ENCODE data around the gene APOA5. TPM values are rescaled to one million over a fixed set of nuclear protein-coding genes. Genes with fewer than 3 reads are reported as not detected.

APOA5 gene
- total and polyA plus RNA-seq, 2 of the 4 experiments (the other 2 are of a cell fraction): not detected

DNA sequence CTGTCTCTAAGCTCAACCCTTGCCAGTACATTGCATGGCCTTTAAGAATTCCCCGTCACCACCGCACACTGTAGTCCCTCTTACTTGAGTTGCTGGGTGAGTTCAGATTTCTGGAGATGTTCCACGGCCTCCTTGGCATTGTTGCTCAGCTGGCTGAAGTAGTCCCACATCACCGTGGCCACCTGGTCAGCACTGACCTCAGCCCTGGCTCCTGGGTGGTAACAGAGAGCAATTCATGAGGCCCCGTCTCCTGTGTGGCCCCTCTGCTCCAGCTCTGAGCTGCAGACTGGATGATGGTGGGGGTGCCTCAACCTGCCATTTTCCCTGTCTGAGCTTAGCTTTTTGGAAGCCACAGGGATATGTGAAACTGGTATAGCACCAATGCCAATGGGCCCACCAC lies 30.9 kb upstream of the APOA5 start:
- Histone ChIP-seq H2AK5ac (ENCODE audit: low read depth, low read length) (no peak overlapping the region), H3K9me3 (ENCODE audit: control insufficient read depth, insufficient read depth, low read length) (no peaks in the 10 kb centered on the region), H4K91ac (ENCODE audit: insufficient read depth, low read depth, low read length) (no peak overlapping the region), H3K4me1 (ENCODE audit: control insufficient read depth, insufficient read depth, low read length) (no peaks in the 10 kb centered on the region), H3K56ac (ENCODE audit: extremely low read depth, insufficient read depth, low read length) (no peak overlapping the region), H4K20me1 (ENCODE audit: insufficient read depth, low read length) (no peaks in the 10 kb centered on the region), H2BK20ac (ENCODE audit: low read depth, low read length) (no peak overlapping the region), H2BK120ac (ENCODE audit: low read depth, low read length) (no peak overlapping the region), H3K4ac (ENCODE audit: low read depth, low read length) (no peak overlapping the region), H3K23ac (ENCODE audit: low read depth, low read length) (no peak overlapping the region), H3K79me1 (ENCODE audit: low read depth in 1 of 2, low read length in 2 of 2) (no peaks in the 10 kb centered on the region), H3K27me3 (ENCODE audit: control insufficient read depth, insufficient read depth, low read length) (peaks cover 21% of the 10 kb centered on the region; the same call in 1 of the 2 replicates), H3K4me2 (ENCODE audit: low read depth, low read length) (no peak overlapping the region), H3K36me3 (ENCODE audit: control insufficient read depth, insufficient read depth, low read length) (no peaks in the 10 kb centered on the region), H2BK5ac (ENCODE audit: low read depth, low read length, poor library complexity, severe bottlenecking) (no peak overlapping the region), H3K9ac (ENCODE audit: low read depth, low read length) (no peak overlapping the region), H2AK9ac (replicated peaks; ENCODE audit: low read depth, low read length, poor library complexity) (no peak overlapping the region), H3K14ac (replicated peaks; ENCODE audit: low read depth, low read length) (no peak overlapping the region), H3K18ac (ENCODE audit: low read depth, low read length) (no peak overlapping the region), H3K4me3 (ENCODE audit: insufficient read depth, low read depth, low read length) (no peak overlapping the region), H4K5ac (ENCODE audit: low read depth, low read length) (no peak overlapping the region), H3K9me1 (ENCODE audit: insufficient read depth, low read length) (no peaks in the 10 kb centered on the region), H4K8ac (ENCODE audit: low read depth in 2 of 2, low read length in 2 of 2) (no peak overlapping the region), H2AFZ (replicated peaks; ENCODE audit: low read length, poor library complexity) (no peak overlapping the region), H2BK15ac (ENCODE audit: low read depth, low read length) (no peak overlapping the region), H3K27ac (ENCODE audit: insufficient read depth, low read length) (no peak overlapping the region)
- ChIA-PET CTCF (interaction anchor here (1.1 to 1.2 kb wide), 2 partner anchors 28 to 32 kb away, joined by 4 read pairs; no protein-coding TSS in a partner anchor), POLR2A (ENCODE audit: unreplicated experiment) (no interaction called here)
- no TSS peak for BruUV-seq (replicated peaks)
- no CpG with 5 or more reads among the region's 5 CpGs for WGBS, 2 experiments (ENCODE audit: extremely low coverage in 2 of 2, insufficient read length in 1 of 2)
- no peak for ATAC-seq (ENCODE audit: low read depth)
- in situ Hi-C loops (cut with MboI; ENCODE audit: low sequenced_read_pairs): no loop called here
- DNase-seq: no peak
- dilution Hi-C loops (cut with HindIII; ENCODE audit: low sequenced_read_pairs, unreplicated experiment): no loop called here
- TF ChIP-seq RAD21 (IDR thresholded peaks at IDR 0.05; ENCODE audit: low read length): no peak
- no peak for TF ChIP-seq NFE2L2 (IDR thresholded peaks at IDR 0.05; ENCODE audit: low read depth, low read length)
- TF ChIP-seq, protein P1, sequence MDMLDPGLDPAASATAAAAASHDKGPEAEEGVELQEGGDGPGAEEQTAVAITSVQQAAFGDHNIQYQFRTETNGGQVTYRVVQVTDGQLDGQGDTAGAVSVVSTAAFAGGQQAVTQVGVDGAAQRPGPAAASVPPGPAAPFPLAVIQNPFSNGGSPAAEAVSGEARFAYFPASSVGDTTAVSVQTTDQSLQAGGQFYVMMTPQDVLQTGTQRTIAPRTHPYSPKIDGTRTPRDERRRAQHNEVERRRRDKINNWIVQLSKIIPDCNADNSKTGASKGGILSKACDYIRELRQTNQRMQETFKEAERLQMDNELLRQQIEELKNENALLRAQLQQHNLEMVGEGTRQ (IDR thresholded peaks at IDR 0.05; ENCODE audit: low read depth, low read length): no peak
- no peak for TF ChIP-seq RCOR1 (IDR thresholded peaks at IDR 0.05; ENCODE audit: insufficient replicate concordance, low read length)
- intact Hi-C loops (cut with micrococcal nuclease): no loop called here

All from IMR-90 (cell line).